NCI-H2171 (cell line): ENCODE data around the gene SCAMP4.

ENCODE experiments used
- DNase-seq: peaks from one replicate; lab custom pipeline; 2025; lab: John Stamatoyannopoulos, UW

SCAMP4 gene

GRCh38 chr19:1938071-1938470 is 32.9 kb downstream of the SCAMP4 start:
- DNase-seq: no peak

- no peak for DNase-seq
These were observed 36.2 kb downstream of the SCAMP4 start, which contains the start of gene CSNK1G2 for GRCh38 chr19:1941146-1942077. Gene CSNK1G2 (plus strand): TSS chr19:1941172. CDS start chr19:1969773, 28,601 bp downstream.

- DNase-seq: peak; percentile 32
These were observed 37.1 kb downstream of the SCAMP4 start for GRCh38 chr19:1942078-1942933.

- DNase-seq: no peak
These were observed 37.8 kb downstream of the SCAMP4 start for GRCh38 chr19:1942934-1943555.

- no peak for DNase-seq
These were observed 38.5 kb downstream of the SCAMP4 start for GRCh38 chr19:1943661-1944087.

GRCh38 chr19:1944088-1944915 is 39.1 kb downstream of the SCAMP4 start:
- no peak for DNase-seq

- DNase-seq: no peak
These were observed 39.8 kb downstream of the SCAMP4 start for GRCh38 chr19:1944916-1945561.

GRCh38 chr19:1945899-1946298 is 40.7 kb downstream of the SCAMP4 start:
- DNase-seq: no peak

- no peak for DNase-seq
These were observed 42.5 kb downstream of the SCAMP4 start for GRCh38 chr19:1947651-1948209.

GRCh38 chr19:1949304-1950101 is 44.3 kb downstream of the SCAMP4 start:
- no peak for DNase-seq

GRCh38 chr19:1950640-1951039 is 45.4 kb downstream of the SCAMP4 start:
- DNase-seq: no peak

- no peak for DNase-seq
These were observed 47.4 kb downstream of the SCAMP4 start for GRCh38 chr19:1952635-1953034.

- no peak for DNase-seq
These were observed 47.8 kb downstream of the SCAMP4 start for GRCh38 chr19:1953037-1953436.

GRCh38 chr19:1953441-1954094 is 48.4 kb downstream of the SCAMP4 start:
- DNase-seq: no peak

- no peak for DNase-seq
These were observed 49.3 kb downstream of the SCAMP4 start for GRCh38 chr19:1954532-1954933.

- DNase-seq: no peak
These were observed 50.2 kb downstream of the SCAMP4 start for GRCh38 chr19:1955171-1956121.

- no peak for DNase-seq
These were observed 50.9 kb downstream of the SCAMP4 start for GRCh38 chr19:1956122-1956494.
